Loucy (cell line): ENCODE data around the gene TDRD1.

ENCODE experiments used
- CTCF ChIP-seq: fragments of 200-600 bp; sonication (generic); conservative IDR thresholded peaks from 2 replicates; pipeline ENCODE4 v1.5.1; 2014; ENCODE audit warnings: mild to moderate bottlenecking, antibody characterized with exemption, low read length
- EZH2phosphoT487 ChIP-seq: fragments of 200-600 bp; IDR thresholded peaks from 2 replicates; pipeline ENCODE4 v1.6.1; 2018; ENCODE audit warnings: antibody characterized with exemption, mild to moderate bottlenecking, moderate library complexity, borderline replicate concordance

- no peak for TF ChIP-seq CTCF
- no peak for TF ChIP-seq EZH2phosphoT487
Observed at GRCh38 chr10:114173921-114174694, 5.0 kb upstream of the TDRD1 start, which contains the start of gene CCDC186.
